Measurements from ENCODE around the gene MAP2K5. TPM values are rescaled to one million over a fixed set of nuclear protein-coding genes. Genes with fewer than 3 reads are reported as not detected.

Gene MAP2K5
- total RNA-seq, 1 donor from 2014 or later, result 25.0 TPM

- Histone ChIP-seq H3K36me3 (no peaks in the 10 kb centered on the region), H3K27ac (replicated peaks) (peak overlapping the region; percentile 16), H3K4me1 (peaks cover 47% of the 10 kb centered on the region), H3K9me3 (replicated peaks) (no peaks in the 10 kb centered on the region), H3K4me3 (no peak overlapping the region), H3K27me3 (ENCODE audit: low read depth) (no peaks in the 10 kb centered on the region)
- intact Hi-C loops (cut with micrococcal nuclease), result no loop called here
- TF ChIP-seq, protein P1, sequence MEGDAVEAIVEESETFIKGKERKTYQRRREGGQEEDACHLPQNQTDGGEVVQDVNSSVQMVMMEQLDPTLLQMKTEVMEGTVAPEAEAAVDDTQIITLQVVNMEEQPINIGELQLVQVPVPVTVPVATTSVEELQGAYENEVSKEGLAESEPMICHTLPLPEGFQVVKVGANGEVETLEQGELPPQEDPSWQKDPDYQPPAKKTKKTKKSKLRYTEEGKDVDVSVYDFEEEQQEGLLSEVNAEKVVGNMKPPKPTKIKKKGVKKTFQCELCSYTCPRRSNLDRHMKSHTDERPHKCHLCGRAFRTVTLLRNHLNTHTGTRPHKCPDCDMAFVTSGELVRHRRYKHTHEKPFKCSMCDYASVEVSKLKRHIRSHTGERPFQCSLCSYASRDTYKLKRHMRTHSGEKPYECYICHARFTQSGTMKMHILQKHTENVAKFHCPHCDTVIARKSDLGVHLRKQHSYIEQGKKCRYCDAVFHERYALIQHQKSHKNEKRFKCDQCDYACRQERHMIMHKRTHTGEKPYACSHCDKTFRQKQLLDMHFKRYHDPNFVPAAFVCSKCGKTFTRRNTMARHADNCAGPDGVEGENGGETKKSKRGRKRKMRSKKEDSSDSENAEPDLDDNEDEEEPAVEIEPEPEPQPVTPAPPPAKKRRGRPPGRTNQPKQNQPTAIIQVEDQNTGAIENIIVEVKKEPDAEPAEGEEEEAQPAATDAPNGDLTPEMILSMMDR (IDR thresholded peaks at IDR 0.05; ENCODE audit: borderline replicate concordance), result no peak
- DNase-seq, result no peak
Observed at GRCh38 chr15:67524235-67524634, 18.3 kb upstream of the MAP2K5 start.

DNA sequence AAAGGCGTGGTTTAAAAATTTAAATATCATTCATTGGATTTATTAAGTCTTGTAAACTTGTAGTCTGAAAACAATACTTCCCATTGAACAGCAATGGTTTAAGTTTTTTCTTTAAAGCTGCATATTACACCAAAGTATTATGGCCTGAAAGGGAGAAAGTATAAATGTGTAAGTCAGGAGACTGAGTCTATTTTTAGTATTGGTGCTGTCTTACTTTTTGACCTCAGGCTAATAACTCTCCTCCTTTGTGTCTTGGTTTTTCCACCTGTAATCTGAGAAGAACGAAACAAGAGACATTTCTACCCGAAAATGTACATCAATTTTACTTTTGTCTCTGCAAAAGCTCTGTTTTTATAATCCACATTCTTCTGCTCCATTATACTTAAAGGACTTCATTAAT lies 14.0 kb upstream of the MAP2K5 start:
- TF ChIP-seq, protein P1 (IDR thresholded peaks at IDR 0.05; ENCODE audit: borderline replicate concordance), result no peak
- H3K4me3 ChIP-seq, result no peak overlapping the region
- H3K4me1 ChIP-seq, result peaks cover 24% of the 10 kb centered on the region
- no peak for DNase-seq
- intact Hi-C loops (cut with micrococcal nuclease), result no loop called here
- H3K9me3 ChIP-seq (replicated peaks), result no peaks in the 10 kb centered on the region
- H3K27me3 ChIP-seq (ENCODE audit: low read depth), result no peaks in the 10 kb centered on the region
- no peak overlapping the region for H3K27ac ChIP-seq (replicated peaks)
- H3K36me3 ChIP-seq, result no peaks in the 10 kb centered on the region

- TF ChIP-seq, protein P1 (IDR thresholded peaks at IDR 0.05; ENCODE audit: borderline replicate concordance), result no peak
- intact Hi-C loops (cut with micrococcal nuclease), result no loop called here
- H3K27ac ChIP-seq (replicated peaks), result no peak overlapping the region
Observed at GRCh38 chr15:67531379-67531914, 11.1 kb upstream of the MAP2K5 start.

DNA sequence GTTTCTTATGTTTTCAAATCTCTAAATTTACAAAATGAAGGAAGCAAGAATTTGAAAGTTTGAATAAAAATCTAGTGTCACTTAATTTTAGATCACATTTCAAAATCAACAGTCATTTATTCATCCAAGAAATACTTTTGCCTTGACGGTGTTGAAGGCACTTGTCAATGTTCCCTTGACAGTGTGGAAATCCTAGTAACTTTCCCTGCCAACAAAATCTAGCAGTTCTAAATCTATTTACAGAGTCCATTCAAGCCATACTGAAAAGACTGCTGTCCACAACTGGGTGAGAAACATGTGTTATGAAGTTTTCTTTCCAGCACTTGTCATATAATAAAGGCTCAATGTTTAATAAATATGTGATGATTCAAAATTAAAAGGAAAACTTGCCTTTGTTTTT lies 8.6 kb upstream of the MAP2K5 start:
- H3K27ac ChIP-seq (replicated peaks), result no peak overlapping the region
- H3K27me3 ChIP-seq (ENCODE audit: low read depth), result no peaks in the 10 kb centered on the region
- intact Hi-C loops (cut with micrococcal nuclease), result no loop called here
- H3K4me3 ChIP-seq, result no peak overlapping the region
- H3K9me3 ChIP-seq (replicated peaks), result no peaks in the 10 kb centered on the region
- H3K4me1 ChIP-seq, result no peaks in the 10 kb centered on the region
- TF ChIP-seq, protein P1 (IDR thresholded peaks at IDR 0.05; ENCODE audit: borderline replicate concordance), result no peak
- no peaks in the 10 kb centered on the region for H3K36me3 ChIP-seq
- no peak for DNase-seq

More at GRCh38 chr15:67531379-67531914, 11.1 kb upstream of the MAP2K5 start:
- DNase-seq, result no peak
- Histone ChIP-seq H3K27me3 (ENCODE audit: low read depth) (no peaks in the 10 kb centered on the region), H3K36me3 (no peaks in the 10 kb centered on the region), H3K4me1 (peaks cover 9% of the 10 kb centered on the region), H3K9me3 (replicated peaks) (no peaks in the 10 kb centered on the region), H3K4me3 (no peak overlapping the region)

GRCh38 chr15:67534360-67534759 lies 8.1 kb upstream of the MAP2K5 start:
- intact Hi-C loops (cut with micrococcal nuclease), result no loop called here
- no peaks in the 10 kb centered on the region for H3K4me1 ChIP-seq
- TF ChIP-seq, protein P1 (IDR thresholded peaks at IDR 0.05; ENCODE audit: borderline replicate concordance), result no peak
- no peak overlapping the region for H3K27ac ChIP-seq (replicated peaks)
- H3K27me3 ChIP-seq (ENCODE audit: low read depth), result no peaks in the 10 kb centered on the region
- no peaks in the 10 kb centered on the region for H3K36me3 ChIP-seq
- H3K9me3 ChIP-seq (replicated peaks), result no peaks in the 10 kb centered on the region
- no peak overlapping the region for H3K4me3 ChIP-seq
- DNase-seq, result no peak

Measured in left ventricle myocardium inferior (tissue), 1 donor.